Measurements from ENCODE around the gene KLC4. TPM values are rescaled to one million over a fixed set of nuclear protein-coding genes. Genes with fewer than 3 reads are reported as not detected.

Gene KLC4
- total RNA-seq, 1 donor from 2014 or later, result 9.5 TPM

DNA sequence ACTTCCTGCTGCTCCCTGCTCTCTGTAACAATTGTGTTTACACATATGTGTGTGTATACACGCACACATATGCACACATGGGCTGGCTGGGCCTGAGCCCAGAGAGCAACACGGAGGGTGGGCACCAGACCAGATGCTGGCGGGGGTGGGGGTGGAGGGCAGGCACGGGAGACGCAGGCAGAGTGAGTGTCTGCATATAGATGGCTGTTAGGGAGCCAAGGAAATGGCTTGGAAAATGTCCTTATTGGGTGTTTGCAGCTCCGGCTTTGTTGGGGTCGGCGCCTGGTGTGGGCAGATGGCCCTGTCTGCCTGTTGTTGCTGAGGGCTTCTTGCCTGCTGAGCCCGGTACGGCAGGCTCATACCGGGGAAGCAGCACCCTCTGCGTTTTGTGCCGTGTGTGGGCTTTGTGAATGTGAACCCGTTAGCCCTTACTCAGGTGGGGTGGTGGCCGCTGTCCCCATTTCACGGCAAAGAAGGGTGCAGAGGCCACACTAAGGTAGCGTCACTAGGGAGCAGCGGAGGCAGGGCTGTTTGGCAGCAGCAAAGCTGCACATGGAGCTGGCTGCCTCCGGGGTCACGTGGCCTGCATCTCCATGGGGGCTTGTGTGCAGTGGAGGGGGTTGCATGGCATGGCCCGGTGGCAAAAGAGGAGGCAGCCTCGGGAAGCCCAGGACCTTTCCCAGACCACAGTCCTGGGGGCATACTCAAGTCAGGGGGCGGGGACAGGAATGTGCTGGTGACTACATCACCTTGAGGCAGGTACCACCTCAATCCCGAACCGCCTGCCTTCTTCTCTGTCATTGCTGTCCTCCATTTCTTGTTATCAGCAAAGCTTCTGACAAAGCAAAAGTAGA is 64.3 kb downstream of the KLC4 start:
- Mint-ChIP-seq H3K4me3 (no peak overlapping the region), H3K27me3 (peaks cover 2% of the 10 kb centered on the region), H3K4me1 (no peaks in the 10 kb centered on the region), H3K27ac (no peak overlapping the region), H3K36me3 (ENCODE audit: low read depth) (no peaks in the 10 kb centered on the region), H3K9me3 (no peaks in the 10 kb centered on the region)
- DNase-seq, result no peak
- intact Hi-C loops (cut with micrococcal nuclease), result no loop called here

GRCh38 chr6:43124481-43124880 is 65.0 kb downstream of the KLC4 start:
- Mint-ChIP-seq H3K36me3 (ENCODE audit: low read depth) (no peaks in the 10 kb centered on the region), H3K4me3 (no peak overlapping the region), H3K4me1 (no peaks in the 10 kb centered on the region), H3K9me3 (no peaks in the 10 kb centered on the region), H3K27ac (no peak overlapping the region), H3K27me3 (peaks cover 2% of the 10 kb centered on the region)
- intact Hi-C loops (cut with micrococcal nuclease), result no loop called here
- no peak for DNase-seq

Other genes starting within 250 kb of the KLC4 start
- gene RPL7L1, start 180.0 kb upstream of the KLC4 start, total RNA-seq, result 182 and 189 TPM in 2 replicates
- not detected in 2 replicates for gene PTCRA, start 143.6 kb upstream of the KLC4 start, total RNA-seq
- 45.9 and 49.0 TPM in 2 replicates for gene CNPY3, start 130.2 kb upstream of the KLC4 start, total RNA-seq
- 0.24 and 0.70 TPM in 2 replicates for gene GNMT, start 98.9 kb upstream of the KLC4 start, total RNA-seq
- gene PEX6, start 80.5 kb upstream of the KLC4 start, total RNA-seq, result 24.0 and 24.1 TPM in 2 replicates
- gene PPP2R5D, start 75.1 kb upstream of the KLC4 start, total RNA-seq, result 54.2 and 54.6 TPM in 2 replicates
- gene MEA1, start 45.7 kb upstream of the KLC4 start, total RNA-seq, result 93.5 and 94.3 TPM in 2 replicates
- 73.8 and 77.5 TPM in 2 replicates for gene KLHDC3, start 45.4 kb upstream of the KLC4 start, total RNA-seq
- 79.9 and 83.4 TPM in 2 replicates for gene RRP36, start 38.0 kb upstream of the KLC4 start, total RNA-seq
- gene CUL7, start 5.8 kb upstream of the KLC4 start, total RNA-seq, result 22.6 and 24.7 TPM in 2 replicates
- gene MRPL2, start 197 bp upstream of the KLC4 start, total RNA-seq, result 83.8 and 103 TPM in 2 replicates
- gene PTK7, start 16.7 kb downstream of the KLC4 start, total RNA-seq, result 3.4 and 4.3 TPM in 2 replicates
- 54.3 and 55.2 TPM in 2 replicates for gene SRF, start 111.6 kb downstream of the KLC4 start, total RNA-seq
- gene CUL9, start 122.6 kb downstream of the KLC4 start, total RNA-seq, result 38.1 and 39.4 TPM in 2 replicates
- gene DNPH1, start 169.8 kb downstream of the KLC4 start, total RNA-seq, result 78.9 and 79.6 TPM in 2 replicates
- 0.62 and 0.72 TPM in 2 replicates for gene TTBK1, start 183.8 kb downstream of the KLC4 start, total RNA-seq
- not detected in 2 replicates for gene SLC22A7, start 238.6 kb downstream of the KLC4 start, total RNA-seq
- gene CRIP3, start 249.2 kb downstream of the KLC4 start, total RNA-seq, result 0.43 and 0.79 TPM in 2 replicates

Measured in activated CD4-positive, alpha-beta T cell treated with anti-CD3 and anti-CD28 coated beads, Interleukin-2, amount 10 ng/mL, durations not matched to agents 24 days and 14 days (primary cell).